HepG2 (cell line): Measurements from ENCODE around the gene AP4S1. TPM values are rescaled to one million over a fixed set of nuclear protein-coding genes. Genes with fewer than 3 reads are reported as not detected.
A peak's percentile ranks its signal among the peaks of the same experiment; 100 is the strongest.

ENCODE experiments used
- CTCF ChIP-seq: sonication (generic); formaldehyde crosslinking; IDR thresholded peaks from 2 replicates; pipeline ENCODE4 v1.5.0; 2020; ENCODE audit warnings: mild to moderate bottlenecking, missing genetic modification reagents, moderate library complexity
- DDIT3 ChIP-seq: sonication (generic); formaldehyde crosslinking; IDR thresholded peaks from 2 replicates; pipeline ENCODE4 v1.4.0; 2020; ENCODE audit warnings: mild to moderate bottlenecking, missing genetic modification reagents
- DMAP1 ChIP-seq: IDR thresholded peaks from 2 replicates; pipeline ENCODE4 v1.6.1; 2016
- DRAP1 ChIP-seq: IDR thresholded peaks from 2 replicates; pipeline ENCODE4 v1.6.1; 2016; ENCODE audit warnings: missing genetic modification reagents, missing compliant biosample characterization
- EZH2 ChIP-seq: conservative IDR thresholded peaks from 2 replicates; pipeline ENCODE4 v1.6.1; 2012; ENCODE audit warnings: mild to moderate bottlenecking, low read depth, low read length, moderate library complexity
- HOXD1 ChIP-seq: sonication (generic); formaldehyde crosslinking; IDR thresholded peaks from 2 replicates; pipeline ENCODE4 v1.5.0; 2020; ENCODE audit warnings: missing genetic modification reagents
- MED8 ChIP-seq: sonication (generic); formaldehyde crosslinking; IDR thresholded peaks from 2 replicates; pipeline ENCODE4 v1.8.1; 2023; ENCODE audit warnings: mild to moderate bottlenecking, missing genetic modification reagents; ENCODE audit not compliant: insufficient replicate concordance
- MLLT10 ChIP-seq: sonication (generic); formaldehyde crosslinking; IDR thresholded peaks from 2 replicates; pipeline ENCODE4 v1.4.0; 2020; ENCODE audit warnings: missing genetic modification reagents
- NFAT5 ChIP-seq: sonication (generic); formaldehyde crosslinking; IDR thresholded peaks from 2 replicates; pipeline ENCODE4 v1.4.0; 2020; ENCODE audit warnings: missing genetic modification reagents
- PHF8 ChIP-seq: sonication (generic); formaldehyde crosslinking; IDR thresholded peaks from 2 replicates; pipeline ENCODE4 v1.5.0; 2020; ENCODE audit warnings: missing genetic modification reagents
- SRSF1 ChIP-seq: fragments of 200-400 bp; formaldehyde crosslinking; optimal IDR thresholded peaks from 2 replicates; pipeline ENCODE3; 2017; ENCODE audit warnings: mild to moderate bottlenecking, low read depth, low read length, moderate library complexity
- TEF ChIP-seq: sonication (generic); formaldehyde crosslinking; IDR thresholded peaks from 2 replicates; pipeline ENCODE4 v1.5.0; 2020; ENCODE audit warnings: missing genetic modification reagents
- UBTF ChIP-seq: sonication (generic); formaldehyde crosslinking; IDR thresholded peaks from 2 replicates; pipeline ENCODE4 v1.4.0; 2020; ENCODE audit warnings: mild to moderate bottlenecking, missing genetic modification reagents
- ZKSCAN8 ChIP-seq: IDR thresholded peaks from 2 replicates; pipeline ENCODE4 v1.6.1; 2016; ENCODE audit warnings: borderline replicate concordance, missing genetic modification reagents, missing compliant biosample characterization
- ZNF143 ChIP-seq: sonication (generic); formaldehyde crosslinking; IDR thresholded peaks from 2 replicates; pipeline ENCODE4 v1.4.0; 2020; ENCODE audit warnings: missing genetic modification reagents
- ZNF331 ChIP-seq: sonication (generic); formaldehyde crosslinking; IDR thresholded peaks from 2 replicates; pipeline ENCODE4 v1.4.0; 2020; ENCODE audit warnings: missing genetic modification reagents
- ZNF343 ChIP-seq: sonication (generic); formaldehyde crosslinking; IDR thresholded peaks from 2 replicates; pipeline ENCODE4 v1.4.0; 2020; ENCODE audit warnings: mild to moderate bottlenecking, missing genetic modification reagents
- ZNF367 ChIP-seq: sonication (generic); formaldehyde crosslinking; IDR thresholded peaks from 2 replicates; pipeline ENCODE4 v1.4.0; 2020; ENCODE audit warnings: missing genetic modification reagents, borderline replicate concordance
- polyA plus RNA-seq, 8 experiments: library from polyadenylated mRNA; depleted of rRNA in 3 of 8; stranded (reverse) in 7 of 8; unstranded in 1 of 8; fragments of >200 nt; fragmentation: Illumina TruSeq in 4 of 8; extraction: Trizol in 4 of 8; gene quantifications; 2 replicates each; pipeline versions ENCODE4 v1.2.1 to v1.2.3, GENCODE V29; 2011 to 2016; ENCODE audit warnings: low read depth in 4 of 8, missing spikeins in 1 of 8, mixed read lengths in 1 of 8; ENCODE audit not compliant: insufficient read depth in 1 of 8
- total RNA-seq, 5 experiments: library from RNA; depleted of rRNA; stranded (reverse); fragments of >200 nt; fragmentation: Illumina TruSeq; extraction: Trizol; gene quantifications; 2 replicates each; pipeline ENCODE4 v1.2.3, GENCODE V29; 2016; ENCODE audit warnings: low read depth in 1 of 5

The AP4S1 gene
- total and polyA plus RNA-seq, 2 of the 13 experiments (the other 11 are each of a cell fraction or from before 2014, with no cell fraction given) = 3.9 to 21.1 TPM

- peak; percentile 89 for TF ChIP-seq DRAP1 (CRISPR knock-in tag)
- TF ChIP-seq NFAT5 (CRISPR knock-in tag) = peak; percentile 89
- peak; percentile 77; the same call in 1 of the 2 replicates for TF ChIP-seq ZNF343 (CRISPR knock-in tag)
- no peak; the same call in 1 of the 2 replicates for TF ChIP-seq DDIT3 (CRISPR knock-in tag)
- peak; percentile 89 for TF ChIP-seq ZNF143
- no peak for TF ChIP-seq EZH2
- no peak for TF ChIP-seq TEF
- peak; percentile 56 for TF ChIP-seq SRSF1
- TF ChIP-seq PHF8 (CRISPR knock-in tag) = peak; percentile 80
- no peak; the same call in 1 of the 2 replicates for TF ChIP-seq UBTF (CRISPR knock-in tag)
- peak; percentile 16; the same call in 1 of the 2 replicates for TF ChIP-seq CTCF (CRISPR knock-in tag)
- TF ChIP-seq ZKSCAN8 (CRISPR knock-in tag) = peak; percentile 20; the same call in 1 of the 2 replicates
- TF ChIP-seq MED8 (CRISPR knock-in tag) = no peak
- TF ChIP-seq DMAP1 (CRISPR knock-in tag) = peak; percentile 77
- peak; percentile 74 for TF ChIP-seq ZNF331 (CRISPR knock-in tag)
- no peak for TF ChIP-seq MLLT10 (CRISPR knock-in tag)
- peak; percentile 74; the same call in 1 of the 2 replicates for TF ChIP-seq HOXD1 (CRISPR knock-in tag)
- 0 out of 2 replicates have a peak, but pooled peaks have one; percentile 53 for TF ChIP-seq ZNF367 (CRISPR knock-in tag)
Observed at GRCh38 chr14:31026450-31027235, 1.2 kb downstream of the AP4S1 start (continued).
